HG03108 (cell line): ENCODE results near the gene NEDD4L.
"Not testable (repeated sequence)": the region's sequence is repeated elsewhere in the genome, so short reads cannot be mapped to it uniquely, and the experiment has no call there.

Source experiments
- ATAC-seq: cut with Tn5 transposase; IDR thresholded peaks from one replicate; pipeline ENCODE4 v1.9.1; 2021; ENCODE audit warnings: moderate library complexity; ENCODE audit not compliant: unreplicated experiment

NEDD4L gene

GRCh38 chr18:58362829-58363271 is 318.8 kb downstream of the NEDD4L start:
- no peak for ATAC-seq

GRCh38 chr18:58363767-58364540 is 319.9 kb downstream of the NEDD4L start:
- no peak for ATAC-seq

- ATAC-seq: no peak
Observed at GRCh38 chr18:58364876-58365528, 321.0 kb downstream of the NEDD4L start.

GRCh38 chr18:58367425-58368140 is 323.6 kb downstream of the NEDD4L start:
- ATAC-seq: no peak

GRCh38 chr18:58369616-58370015 is 325.6 kb downstream of the NEDD4L start:
- ATAC-seq: no peak

- no peak for ATAC-seq
Observed at GRCh38 chr18:58370038-58370580, 326.1 kb downstream of the NEDD4L start.

- no peak for ATAC-seq
Observed at GRCh38 chr18:58370612-58371011, 326.6 kb downstream of the NEDD4L start.

GRCh38 chr18:58373481-58373880 is 329.5 kb downstream of the NEDD4L start:
- no peak for ATAC-seq

- no peak for ATAC-seq
Observed at GRCh38 chr18:58375051-58375450, 331.0 kb downstream of the NEDD4L start.

GRCh38 chr18:58378411-58379379 is 334.7 kb downstream of the NEDD4L start:
- ATAC-seq: no peak

GRCh38 chr18:58379443-58379842 is 335.4 kb downstream of the NEDD4L start:
- no peak for ATAC-seq

GRCh38 chr18:58380113-58380512 is 336.1 kb downstream of the NEDD4L start:
- not testable (repeated sequence) for ATAC-seq

- ATAC-seq: no peak
Observed at GRCh38 chr18:58381676-58382411, 337.8 kb downstream of the NEDD4L start.

GRCh38 chr18:58382446-58382845 is 338.4 kb downstream of the NEDD4L start:
- no peak for ATAC-seq

GRCh38 chr18:58385472-58385871 is 341.4 kb downstream of the NEDD4L start:
- no peak for ATAC-seq

GRCh38 chr18:58386780-58387179 is 342.8 kb downstream of the NEDD4L start:
- no peak for ATAC-seq

- no peak for ATAC-seq
Observed at GRCh38 chr18:58387716-58388115, 343.7 kb downstream of the NEDD4L start.

GRCh38 chr18:58388736-58389135 is 344.7 kb downstream of the NEDD4L start:
- no peak for ATAC-seq

GRCh38 chr18:58389745-58390144 is 345.7 kb downstream of the NEDD4L start:
- no peak for ATAC-seq

- ATAC-seq: no peak
Observed at GRCh38 chr18:58390399-58390798, 346.4 kb downstream of the NEDD4L start.
